ENCODE results near the gene RSPO1.
"Not testable (repeated sequence)": the region's sequence is repeated elsewhere in the genome, so short reads cannot be mapped to it uniquely, and the experiment has no call there.

Gene RSPO1

DNA sequence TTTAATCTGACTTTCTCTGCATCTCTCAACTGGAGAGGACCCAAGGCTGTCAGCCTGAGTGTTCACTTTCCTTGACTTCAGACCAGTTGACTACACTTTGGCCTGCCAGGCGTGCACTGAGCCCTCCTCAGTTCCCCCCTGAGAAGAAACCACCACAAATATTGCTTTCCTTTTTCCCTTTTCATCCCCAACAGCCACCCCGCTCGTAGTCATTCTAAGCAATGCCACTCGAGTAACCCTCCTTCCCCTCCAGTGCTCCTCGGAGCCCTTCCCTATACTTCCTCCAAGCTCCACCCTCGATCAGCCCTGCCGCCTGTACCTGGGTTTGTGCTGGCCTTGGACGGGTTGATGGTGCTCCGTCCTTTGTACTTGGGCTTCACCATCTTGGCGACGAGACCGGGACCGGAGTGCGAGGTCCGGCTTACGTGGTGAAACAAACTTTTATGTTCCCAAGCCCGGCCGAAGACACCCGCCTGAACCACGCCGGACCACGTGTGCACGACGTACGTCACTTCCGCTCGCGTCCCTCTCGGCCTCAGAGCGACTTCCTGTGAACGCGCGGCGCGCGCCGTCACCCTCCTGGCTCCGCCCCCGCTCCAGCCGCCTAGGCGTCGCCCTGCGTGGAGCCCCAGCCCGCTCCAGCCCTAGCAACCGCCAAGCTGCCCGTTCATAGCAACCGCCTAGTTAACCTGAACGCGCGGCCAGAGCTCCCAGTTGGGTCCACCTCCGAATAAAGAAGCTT lies 39.1 kb downstream of the RSPO1 start, which contains the start of gene GNL2:
TSS of gene GNL2 (minus strand) at position 498 of the 742 bp plus-strand sequence. CDS start at position 383, 115 bp downstream.
- DNase-seq, result peak; percentile 98 to 99
- TF ChIP-seq POLR2A (IDR thresholded peaks at IDR 0.05; ENCODE audit: low read length), result peak; percentile 94
- TF ChIP-seq GATA1 (IDR thresholded peaks at IDR 0.05; ENCODE audit: low read depth, low read length), result no peak

DNA sequence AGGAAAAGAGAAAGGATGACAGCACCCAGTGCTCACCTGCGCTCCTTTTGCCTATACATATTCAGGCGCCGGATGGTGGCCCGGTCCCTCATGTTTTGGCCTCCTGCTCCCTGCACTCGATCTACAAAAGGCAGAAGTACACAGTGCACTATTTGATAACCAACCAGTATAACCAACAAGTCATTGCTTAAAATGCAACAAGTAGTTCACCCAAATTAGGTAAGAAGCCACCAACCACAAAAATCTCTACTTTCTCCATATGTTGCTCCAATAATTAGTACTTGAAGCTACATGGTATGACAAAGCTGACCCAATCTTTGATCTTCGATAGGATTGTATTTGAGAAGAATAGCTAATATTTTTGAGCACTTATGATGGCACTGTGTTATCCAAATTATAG lies 41.0 kb downstream of the RSPO1 start:
- no peak for DNase-seq
- TF ChIP-seq POLR2A (IDR thresholded peaks at IDR 0.05; ENCODE audit: low read length), result no peak
- no peak for TF ChIP-seq GATA1 (IDR thresholded peaks at IDR 0.05; ENCODE audit: low read depth, low read length)

DNA sequence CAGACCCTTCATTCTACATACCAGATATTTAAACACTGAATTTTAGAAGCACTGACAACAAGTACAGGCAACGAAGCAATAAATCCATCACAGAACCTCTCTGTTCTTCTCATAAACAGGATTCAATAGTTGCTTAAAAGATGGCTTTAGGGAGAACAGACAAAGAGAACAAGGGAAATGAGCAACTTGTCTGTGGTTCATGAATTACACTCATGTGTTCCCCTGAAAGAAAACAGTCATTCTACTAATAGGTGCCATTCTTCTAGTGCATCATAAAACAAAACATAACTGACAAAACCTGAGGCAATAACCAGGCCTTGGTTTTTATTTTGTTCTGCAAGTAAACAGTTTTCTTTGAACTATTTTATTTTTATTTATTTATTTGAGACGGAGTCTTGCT lies 45.8 kb downstream of the RSPO1 start:
- no peak for DNase-seq
- TF ChIP-seq POLR2A (IDR thresholded peaks at IDR 0.05; ENCODE audit: low read length), result no peak
- no peak for TF ChIP-seq GATA1 (IDR thresholded peaks at IDR 0.05; ENCODE audit: low read depth, low read length)

DNA sequence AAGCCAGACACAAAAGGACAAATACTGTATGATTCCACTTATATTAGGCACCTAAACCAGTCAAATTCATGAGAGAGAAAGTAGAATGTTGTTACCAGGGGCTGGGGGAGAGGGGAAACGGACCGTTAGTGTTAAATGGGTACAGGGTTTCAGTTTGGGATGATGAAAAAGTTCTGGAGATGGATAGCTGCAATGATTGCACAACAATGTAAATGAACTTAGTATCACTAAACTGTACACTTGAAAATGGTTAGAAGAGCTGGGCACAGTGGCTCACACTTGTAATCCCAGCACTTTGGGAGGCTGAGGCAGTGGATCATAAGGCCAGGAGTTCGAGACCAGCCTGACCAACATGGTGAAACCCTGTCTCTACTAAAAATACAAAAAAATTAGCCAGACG lies 50.1 kb downstream of the RSPO1 start:
- not testable (repeated sequence) for DNase-seq

DNA sequence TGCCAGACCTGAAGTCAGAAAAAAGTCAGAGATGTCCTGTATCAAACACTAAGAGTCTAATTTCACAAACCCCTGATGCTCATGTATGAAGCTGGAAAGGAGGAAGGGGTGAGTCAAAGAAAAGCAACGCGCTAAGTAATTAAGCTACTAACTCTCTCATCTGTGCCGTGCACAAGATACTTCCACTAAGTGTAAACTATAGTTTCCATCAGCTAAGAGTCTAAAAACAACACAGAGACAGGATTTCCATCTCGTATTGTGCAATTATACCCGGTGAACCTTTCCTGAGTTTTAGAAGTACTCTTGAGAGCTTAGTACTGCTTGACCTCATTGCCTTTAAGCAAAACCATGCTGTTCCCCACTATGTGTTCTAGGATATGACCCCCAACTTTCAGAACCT lies 59.0 kb downstream of the RSPO1 start:
- DNase-seq, result no peak

DNA sequence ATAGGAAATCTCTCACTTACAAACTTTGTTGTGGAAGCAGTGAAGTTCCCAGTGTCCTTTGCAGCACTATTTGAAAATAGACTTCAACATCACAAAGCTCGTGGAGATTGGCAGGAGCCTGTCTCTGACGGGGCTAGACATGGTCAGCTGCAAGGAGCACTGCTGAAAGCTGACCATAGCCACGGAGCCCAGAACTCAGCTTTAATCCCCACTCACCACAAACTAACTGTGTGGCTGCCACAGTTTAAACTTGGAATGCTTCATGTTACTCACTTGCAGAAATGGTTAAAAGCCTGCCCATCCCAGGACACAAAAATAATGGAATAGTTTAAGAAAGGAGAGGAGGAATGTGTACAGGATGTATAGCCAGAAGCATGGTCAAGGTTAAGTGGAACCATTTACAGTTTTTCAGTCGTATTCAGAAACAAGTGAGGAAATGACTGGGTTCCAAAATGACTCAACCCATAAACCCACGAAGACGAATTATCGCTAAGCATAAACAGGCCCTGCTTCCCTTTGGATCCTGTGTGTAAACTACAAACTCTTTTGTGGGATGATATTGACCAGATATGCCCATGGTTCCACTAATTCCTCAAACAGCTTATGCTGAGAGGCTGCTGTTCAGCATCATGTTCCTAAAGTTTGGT lies 59.7 kb downstream of the RSPO1 start:
- no peak for DNase-seq
- no peak for TF ChIP-seq GATA1 (IDR thresholded peaks at IDR 0.05; ENCODE audit: low read depth, low read length)

More for the DNA sequence above, 59.0 kb downstream of the RSPO1 start:
- TF ChIP-seq POLR2A (IDR thresholded peaks at IDR 0.05; ENCODE audit: low read length) (no peak), GATA1 (IDR thresholded peaks at IDR 0.05; ENCODE audit: low read depth, low read length) (no peak)

DNA sequence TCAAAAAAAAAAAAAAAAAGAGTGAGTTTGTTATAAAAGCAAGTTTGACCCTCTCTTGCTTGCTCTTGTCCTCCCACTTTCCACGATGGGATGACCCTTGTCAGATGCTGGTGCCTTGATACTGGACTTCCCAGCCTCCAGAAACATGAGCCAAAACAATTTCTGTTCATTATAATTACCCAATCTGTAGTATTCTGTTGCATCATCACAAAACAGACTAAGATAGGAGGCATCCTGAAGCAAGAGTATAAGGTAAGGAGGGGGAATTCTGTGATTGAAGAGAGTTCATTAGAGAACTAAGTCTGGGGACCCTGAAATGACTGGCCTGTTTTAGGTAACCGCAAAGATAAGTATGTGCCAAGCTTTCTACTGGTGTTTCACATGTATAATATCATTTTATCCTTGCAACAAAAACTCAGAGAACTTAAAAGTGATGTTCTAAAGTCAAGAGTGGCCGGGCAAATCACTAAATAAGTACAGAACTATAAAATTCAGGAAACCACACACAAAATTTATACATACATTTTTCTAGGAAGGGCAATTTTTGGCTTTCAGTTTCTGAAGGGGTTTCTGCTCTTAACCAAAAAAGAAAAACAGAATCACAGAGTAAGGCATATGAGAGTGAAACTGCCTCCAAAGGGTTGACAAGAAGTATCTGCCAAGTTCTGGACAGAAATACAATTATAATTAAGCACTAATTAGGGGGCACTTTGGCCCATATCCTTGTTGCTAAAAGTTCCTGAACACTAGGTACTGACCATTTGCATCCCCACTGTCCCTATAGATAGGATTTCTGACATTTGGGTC lies 64.0 kb downstream of the RSPO1 start:
- TF ChIP-seq POLR2A (IDR thresholded peaks at IDR 0.05; ENCODE audit: low read length), result no peak
- no peak for DNase-seq

DNA sequence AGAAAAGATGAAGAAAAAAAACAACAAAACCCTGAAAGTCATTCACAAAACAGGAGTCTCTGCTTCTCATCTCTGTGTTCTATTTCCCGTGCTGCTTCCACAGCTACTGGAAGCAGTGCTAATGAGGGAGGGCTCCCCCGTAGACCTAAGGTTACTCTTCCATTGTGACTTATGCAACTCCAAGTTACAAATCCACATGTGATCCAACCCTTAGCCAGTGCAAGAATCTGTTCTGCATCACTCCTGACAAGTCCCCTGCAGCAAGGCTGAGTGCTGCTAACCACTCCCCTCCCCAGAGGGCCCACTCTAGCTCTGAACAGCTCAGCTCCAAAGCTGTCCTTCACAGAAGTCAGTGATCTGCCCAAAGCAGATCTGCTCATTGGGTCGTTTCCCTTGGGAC lies 67.7 kb downstream of the RSPO1 start:
- DNase-seq, result no peak
- TF ChIP-seq GATA1 (IDR thresholded peaks at IDR 0.05; ENCODE audit: low read depth, low read length) (no peak), POLR2A (IDR thresholded peaks at IDR 0.05; ENCODE audit: low read length) (no peak)

DNA sequence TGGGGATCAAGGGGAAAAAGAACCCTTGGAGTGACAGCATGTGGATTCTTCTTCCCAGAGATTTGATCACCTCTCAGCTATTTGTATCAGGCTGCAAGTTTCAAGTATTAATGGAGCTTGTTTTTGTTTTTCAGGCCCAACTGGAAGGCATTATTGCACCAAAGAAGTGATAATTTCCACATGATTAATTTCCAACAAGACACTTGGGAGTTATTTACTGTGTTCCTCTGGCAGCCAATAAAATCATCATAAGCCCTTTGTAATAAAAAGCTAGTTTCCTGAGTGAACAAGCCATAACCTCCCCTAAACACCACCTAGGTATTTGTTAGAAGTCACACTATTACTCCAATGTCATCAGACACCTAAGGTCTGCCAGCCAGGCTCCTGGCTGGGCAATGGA lies 69.8 kb downstream of the RSPO1 start:
- DNase-seq, result no peak
- TF ChIP-seq POLR2A (IDR thresholded peaks at IDR 0.05; ENCODE audit: low read length) (no peak), GATA1 (IDR thresholded peaks at IDR 0.05; ENCODE audit: low read depth, low read length) (no peak)

DNA sequence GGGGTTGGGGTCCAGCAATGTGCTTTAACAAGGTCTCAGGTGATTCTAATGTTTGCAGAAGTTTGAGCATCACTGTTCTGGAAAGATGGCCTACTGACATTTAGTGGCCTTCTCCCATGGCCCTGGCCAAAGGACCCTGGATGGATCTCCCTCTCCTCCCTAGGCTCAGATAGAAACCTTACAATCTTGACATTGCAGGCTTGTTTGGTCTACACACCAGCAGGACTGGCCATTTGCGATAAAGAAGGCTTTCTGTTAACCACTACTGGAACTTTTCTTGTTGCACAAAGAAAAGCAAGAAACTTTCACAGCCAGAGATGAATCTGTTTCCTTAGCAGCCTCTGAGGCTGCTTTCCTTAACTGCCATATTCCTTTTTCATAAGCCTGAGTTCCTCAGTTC lies 71.7 kb downstream of the RSPO1 start:
- peak; percentile 32 to 60 for DNase-seq
- TF ChIP-seq POLR2A (IDR thresholded peaks at IDR 0.05; ENCODE audit: low read length), result no peak
- no peak for TF ChIP-seq GATA1 (IDR thresholded peaks at IDR 0.05; ENCODE audit: low read depth, low read length)

Measured in erythroblast (primary cell).